Neutrophil (primary cell): ENCODE measurements around the gene NUTM2G.
"Not testable (repeated sequence)": the region's sequence is repeated elsewhere in the genome, so short reads cannot be mapped to it uniquely, and the experiment has no call there.

ENCODE experiments used
- H3K27ac ChIP-seq: fragments of 200-600 bp; sonication (generic); 2 replicates; pipeline ENCODE4 v1.5.1; 2016; ENCODE audit warnings: mild to moderate bottlenecking, moderate library complexity
- H3K27me3 ChIP-seq: fragments of 200-600 bp; sonication (generic); 2 replicates; pipeline ENCODE4 v1.6.0; 2016; ENCODE audit warnings: mild to moderate bottlenecking
- H3K36me3 ChIP-seq: fragments of 200-600 bp; sonication (generic); 2 replicates; pipeline ENCODE4 v1.5.1; 2017
- H3K4me1 ChIP-seq, 2 experiments: fragments of 200-600 bp in 1 of 2; sonication (generic) in 1 of 2; 1 replicate in 1 of 2; 2 replicates in 1 of 2; pipeline versions ENCODE4 v1.5.1 to v1.6.1; 2013 to 2016; ENCODE audit warnings: low read depth in 1 of 2, low read length in 1 of 2, mild to moderate bottlenecking in 1 of 2, moderate library complexity in 1 of 2; ENCODE audit not compliant: control insufficient read depth in 1 of 2, insufficient read depth in 1 of 2
- H3K4me3 ChIP-seq, 2 experiments: fragments of 200-600 bp in 1 of 2; sonication (generic) in 1 of 2; 1 replicate in 1 of 2; 2 replicates in 1 of 2; pipeline ENCODE4 v1.5.1; 2013 to 2016; ENCODE audit warnings: low read depth in 1 of 2, low read length in 1 of 2, mild to moderate bottlenecking in 1 of 2, moderate library complexity in 1 of 2
- H3K9me3 ChIP-seq: fragments of 200-600 bp; sonication (generic); 2 replicates; pipeline ENCODE4 v1.5.1; 2016

The NUTM2G gene

DNA sequence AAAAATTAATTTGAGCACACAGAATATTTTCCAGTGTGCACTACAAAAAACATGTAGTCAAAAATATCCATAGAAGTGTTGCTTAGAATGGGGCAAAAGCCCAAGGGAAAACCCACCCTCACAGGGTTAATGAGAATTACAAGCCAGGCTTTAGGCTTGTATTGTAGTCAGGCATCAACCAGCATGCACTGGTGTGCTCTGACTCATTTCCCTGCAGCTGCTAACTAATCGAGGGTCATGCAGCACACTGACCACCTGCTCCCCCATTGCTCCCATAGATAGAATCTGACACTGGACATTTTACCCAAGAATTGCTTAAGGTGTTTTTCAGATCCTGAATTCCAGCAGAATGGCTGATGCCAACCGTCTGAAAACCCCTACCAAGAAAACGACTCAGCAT lies 20.2 kb upstream of the NUTM2G start:
- H3K4me1 ChIP-seq: peaks cover 16 to 19% of the 10 kb centered on the region in 2 experiments
- not testable (repeated sequence) for H3K36me3 ChIP-seq, H3K27me3 ChIP-seq, H3K4me3 ChIP-seq, H3K9me3 ChIP-seq
- peak overlapping the region; percentile 24 for H3K27ac ChIP-seq

DNA sequence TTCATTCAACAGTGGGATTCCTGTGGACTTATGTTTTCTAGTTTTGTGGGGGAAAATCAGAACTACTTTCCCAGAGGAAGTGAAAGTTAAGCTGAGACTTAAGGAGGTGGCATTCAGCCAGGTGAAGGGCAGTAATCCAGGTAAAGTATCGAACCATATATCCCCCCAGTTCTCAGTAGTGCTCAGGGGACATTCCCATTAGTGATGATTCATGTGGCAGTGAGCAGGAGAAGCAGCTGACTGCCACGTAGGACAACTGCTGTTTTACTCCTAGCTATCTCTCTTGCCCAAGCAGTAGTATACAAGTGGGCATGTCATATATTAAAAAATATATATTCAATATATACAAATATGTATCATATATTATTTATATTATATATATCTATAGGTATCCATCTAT lies 13.1 kb upstream of the NUTM2G start:
- H3K9me3 ChIP-seq, H3K27ac ChIP-seq, H3K4me1 ChIP-seq, H3K36me3 ChIP-seq, H3K27me3 ChIP-seq, H3K4me3 ChIP-seq: not testable (repeated sequence)

DNA sequence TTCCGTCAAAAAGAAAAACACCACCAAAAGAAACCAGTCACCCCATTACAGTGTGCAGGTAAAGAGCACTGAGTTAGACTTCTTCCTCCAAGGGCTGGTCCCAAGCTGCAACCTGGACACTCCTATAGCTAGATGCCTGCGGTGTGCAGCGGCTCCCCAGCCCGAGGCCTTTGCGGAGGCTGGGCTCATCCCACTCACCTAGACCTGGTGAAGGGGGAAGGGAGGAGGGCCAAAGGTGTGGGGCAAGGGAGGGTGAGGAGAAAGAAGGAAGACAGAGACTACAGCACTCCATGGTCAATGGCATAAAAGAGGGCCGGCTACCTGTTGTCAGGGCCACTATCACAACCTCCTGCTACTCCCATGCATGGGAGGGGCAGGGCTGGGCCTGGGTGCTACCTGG lies 12.1 kb upstream of the NUTM2G start:
- not testable (repeated sequence) for H3K4me3 ChIP-seq, H3K27ac ChIP-seq, H3K9me3 ChIP-seq, H3K27me3 ChIP-seq, H3K4me1 ChIP-seq, H3K36me3 ChIP-seq

DNA sequence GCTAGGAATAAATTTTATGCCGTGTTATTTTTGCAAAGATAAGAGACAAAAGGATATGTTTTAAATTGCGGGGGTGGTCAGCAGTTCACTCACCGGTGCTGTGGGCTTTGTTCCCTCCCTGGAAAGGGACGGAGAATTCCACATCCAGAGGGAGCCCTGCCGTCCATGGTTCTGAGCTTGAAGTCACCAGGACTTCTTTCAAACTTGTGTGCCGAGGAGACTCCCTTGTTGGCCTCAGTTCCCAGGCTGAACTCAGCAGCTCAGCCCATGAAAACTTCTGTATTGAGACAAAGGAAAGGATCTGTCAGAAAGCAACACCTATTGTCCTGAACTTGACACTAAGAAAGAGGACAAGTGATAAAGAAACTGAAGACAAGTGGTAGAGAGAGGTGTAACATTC lies 10.1 kb upstream of the NUTM2G start:
- not testable (repeated sequence) for H3K27me3 ChIP-seq, H3K4me3 ChIP-seq, H3K27ac ChIP-seq, H3K36me3 ChIP-seq, H3K4me1 ChIP-seq, H3K9me3 ChIP-seq

DNA sequence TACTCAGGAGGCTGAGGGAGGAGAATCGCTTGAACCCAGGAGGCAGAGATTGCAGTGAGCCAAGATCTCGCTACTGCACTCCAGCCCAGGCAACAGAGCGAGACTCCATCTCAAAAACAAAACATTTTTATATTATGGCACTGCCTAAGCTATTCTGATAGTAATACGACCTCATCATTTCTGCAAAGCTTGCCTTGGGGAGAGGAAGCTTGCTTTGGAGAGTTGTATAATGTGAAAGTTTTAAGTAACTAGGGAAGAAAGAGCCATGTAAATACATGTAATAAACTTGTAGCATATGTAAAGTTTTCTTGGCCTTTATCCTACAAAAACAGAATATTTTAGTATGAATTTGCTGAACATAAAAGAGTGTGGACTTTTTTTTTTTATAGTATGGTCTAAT lies 7.8 kb upstream of the NUTM2G start:
- not testable (repeated sequence) for H3K27ac ChIP-seq, H3K36me3 ChIP-seq, H3K4me1 ChIP-seq, H3K27me3 ChIP-seq, H3K9me3 ChIP-seq, H3K4me3 ChIP-seq

DNA sequence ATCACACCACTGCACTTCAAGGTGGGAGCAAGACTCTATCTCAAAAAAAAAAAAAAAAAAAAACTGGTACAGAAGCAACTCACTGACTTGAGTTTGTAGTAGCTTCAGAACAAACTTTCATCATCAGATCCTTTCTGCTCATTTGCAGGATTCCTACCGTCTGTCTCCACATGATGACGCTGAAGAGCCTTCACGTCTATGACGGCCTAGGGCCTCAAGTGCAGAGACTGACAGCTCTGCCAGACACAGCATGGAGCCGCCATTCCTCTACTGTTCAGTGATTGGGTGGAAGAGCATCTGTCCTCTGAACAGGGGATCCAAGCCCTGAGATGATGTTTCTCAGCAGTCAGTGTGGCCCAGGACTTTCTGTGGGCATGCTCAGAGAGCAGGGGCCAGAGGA lies 3.1 kb upstream of the NUTM2G start:
- not testable (repeated sequence) for H3K4me3 ChIP-seq, H3K27ac ChIP-seq, H3K36me3 ChIP-seq, H3K9me3 ChIP-seq, H3K27me3 ChIP-seq
- peaks cover 3 to 17% of the 10 kb centered on the region in 2 experiments for H3K4me1 ChIP-seq

DNA sequence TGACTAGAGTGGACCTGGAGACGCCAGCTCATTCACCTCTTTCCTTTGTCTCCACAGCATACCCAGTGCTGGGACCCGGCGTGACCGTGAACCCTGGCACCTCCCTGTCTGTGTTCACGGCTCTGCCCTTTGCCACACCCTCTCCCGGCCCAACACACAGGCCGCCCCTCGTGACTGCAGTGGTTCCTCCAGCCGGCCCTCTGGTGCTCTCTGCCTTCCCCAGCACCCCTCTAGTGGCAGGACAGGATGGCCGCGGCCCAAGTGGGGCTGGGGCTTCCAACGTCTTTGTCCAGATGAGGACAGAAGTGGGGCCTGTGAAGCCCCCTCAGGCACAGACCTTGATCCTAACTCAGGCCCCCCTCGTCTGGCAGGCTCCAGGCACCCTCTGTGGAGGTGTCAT lies 3.0 kb downstream of the NUTM2G start:
- not testable (repeated sequence) for H3K27me3 ChIP-seq, H3K36me3 ChIP-seq, H3K9me3 ChIP-seq, H3K4me3 ChIP-seq, H3K4me1 ChIP-seq
- H3K27ac ChIP-seq: peak overlapping the region; percentile 53

DNA sequence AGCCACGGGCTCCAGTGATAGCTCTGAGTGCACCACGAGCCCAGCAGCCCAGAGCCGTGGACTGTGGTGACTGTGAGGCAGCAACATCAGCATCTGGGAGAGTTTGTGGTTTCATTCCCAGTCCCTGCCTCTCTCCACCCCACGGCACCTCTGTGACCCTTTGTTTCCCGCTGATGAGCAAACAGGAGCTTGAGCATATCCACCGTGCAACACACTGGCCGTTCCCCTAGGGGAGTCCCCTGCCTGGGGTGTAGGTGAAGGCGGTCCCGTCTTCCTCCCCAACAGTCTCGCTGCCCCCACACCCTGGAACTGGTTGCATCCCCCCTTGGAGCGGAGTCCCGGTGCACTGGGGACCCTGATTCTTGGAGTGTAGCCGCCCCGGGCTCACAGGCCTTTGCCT lies 5.5 kb downstream of the NUTM2G start:
- H3K36me3 ChIP-seq, H3K9me3 ChIP-seq, H3K27me3 ChIP-seq, H3K4me1 ChIP-seq, H3K27ac ChIP-seq, H3K4me3 ChIP-seq: not testable (repeated sequence)

DNA sequence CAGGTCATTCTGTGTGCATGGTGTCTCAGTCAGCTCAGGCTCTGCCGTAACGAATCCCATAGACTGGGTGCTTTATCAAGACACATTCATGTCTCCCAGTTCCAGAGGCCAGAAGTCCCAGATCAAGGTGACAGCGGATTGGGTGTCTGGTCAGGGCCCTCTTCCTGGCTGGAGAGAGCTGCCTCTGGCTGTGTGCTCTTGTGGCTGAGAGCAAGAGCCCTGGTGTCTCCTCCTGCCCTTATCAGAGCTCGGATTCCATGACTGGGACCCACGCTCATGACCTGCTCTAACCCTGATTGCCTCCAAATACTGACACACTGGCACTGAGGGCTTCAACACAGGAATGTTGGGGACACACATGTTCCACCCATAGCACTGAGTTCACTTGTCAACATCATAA lies 6.1 kb downstream of the NUTM2G start:
- H3K36me3 ChIP-seq, H3K4me3 ChIP-seq, H3K27ac ChIP-seq, H3K27me3 ChIP-seq, H3K4me1 ChIP-seq, H3K9me3 ChIP-seq: not testable (repeated sequence)

DNA sequence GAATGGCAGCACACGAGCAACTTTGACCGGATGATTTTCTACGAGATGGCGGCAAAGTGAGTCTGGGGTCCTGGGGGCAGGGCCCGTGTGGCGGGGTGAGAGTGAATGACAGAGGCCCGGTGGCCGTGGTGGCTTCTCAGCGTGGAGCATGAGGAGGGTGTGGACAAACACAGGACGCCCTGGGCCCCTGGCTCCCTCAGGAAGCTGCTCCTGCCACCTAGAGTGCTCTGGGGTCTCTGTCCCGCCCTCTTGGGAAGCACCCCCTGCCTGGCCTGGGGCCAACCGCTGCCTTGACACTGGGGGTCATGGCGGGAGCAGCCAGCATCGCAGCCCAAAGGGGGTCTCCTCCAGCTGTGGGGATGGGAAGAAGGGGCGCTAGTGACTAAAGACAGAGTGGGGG lies 6.8 kb downstream of the NUTM2G start:
- not testable (repeated sequence) for H3K4me1 ChIP-seq, H3K27ac ChIP-seq, H3K9me3 ChIP-seq, H3K36me3 ChIP-seq, H3K27me3 ChIP-seq, H3K4me3 ChIP-seq

DNA sequence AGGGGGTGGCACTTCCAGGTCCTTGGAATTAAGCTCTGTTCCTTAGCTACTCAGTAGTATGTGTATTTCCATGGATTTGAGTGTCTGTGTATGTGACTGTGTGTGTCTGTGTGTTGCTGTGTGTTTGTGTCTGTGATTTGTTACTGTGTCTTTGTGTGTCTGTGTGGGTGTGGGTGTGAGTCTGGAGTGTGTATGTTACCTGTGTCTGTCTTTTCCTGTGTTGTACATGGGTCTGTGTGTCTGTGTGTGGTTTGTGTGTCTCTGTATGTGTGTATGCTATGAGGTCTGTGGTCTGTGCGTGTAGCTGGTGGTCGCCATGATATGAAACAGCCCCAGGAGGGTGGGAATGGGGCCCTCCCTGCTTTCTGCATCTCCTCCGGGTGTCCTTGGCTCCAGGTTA lies 8.8 kb downstream of the NUTM2G start:
- H3K9me3 ChIP-seq, H3K27me3 ChIP-seq, H3K4me3 ChIP-seq, H3K27ac ChIP-seq, H3K36me3 ChIP-seq, H3K4me1 ChIP-seq: not testable (repeated sequence)

DNA sequence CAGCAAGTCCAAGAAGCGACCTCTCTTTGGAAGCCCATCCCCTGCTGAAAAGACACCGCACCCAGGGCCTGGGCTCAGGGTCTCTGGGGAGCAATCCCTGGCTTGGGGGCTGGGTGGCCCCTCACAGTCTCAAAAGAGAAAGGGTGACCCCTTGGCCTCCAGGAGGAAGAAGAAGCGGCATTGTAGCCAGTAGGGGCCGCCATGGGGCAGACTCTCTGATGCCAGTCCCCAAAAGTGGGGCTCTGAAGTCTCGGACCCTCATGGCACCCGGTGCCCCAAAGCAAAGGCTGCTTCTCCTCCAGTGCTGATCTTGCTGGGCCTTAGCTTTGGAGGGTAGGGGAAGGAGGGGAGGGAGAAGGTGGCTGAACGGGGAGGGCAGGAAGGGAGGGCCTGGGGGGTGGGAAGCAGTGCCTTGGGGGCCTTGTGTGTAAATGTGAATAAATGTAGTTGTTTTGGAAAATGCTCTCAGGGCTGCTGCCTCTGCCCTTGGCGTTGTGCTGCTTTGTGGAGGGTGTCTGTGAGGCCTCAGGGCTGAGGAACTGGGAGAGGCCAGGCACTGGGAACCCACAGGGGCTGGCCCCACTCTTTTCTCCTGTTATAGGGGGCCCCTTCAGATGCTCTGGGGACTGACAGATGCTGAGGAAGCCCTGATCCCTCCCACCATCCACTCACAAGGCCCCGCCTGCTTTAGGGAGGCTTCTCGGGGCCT lies 10.5 kb downstream of the NUTM2G start:
- H3K36me3 ChIP-seq, H3K27me3 ChIP-seq, H3K27ac ChIP-seq, H3K9me3 ChIP-seq, H3K4me1 ChIP-seq, H3K4me3 ChIP-seq: not testable (repeated sequence)

DNA sequence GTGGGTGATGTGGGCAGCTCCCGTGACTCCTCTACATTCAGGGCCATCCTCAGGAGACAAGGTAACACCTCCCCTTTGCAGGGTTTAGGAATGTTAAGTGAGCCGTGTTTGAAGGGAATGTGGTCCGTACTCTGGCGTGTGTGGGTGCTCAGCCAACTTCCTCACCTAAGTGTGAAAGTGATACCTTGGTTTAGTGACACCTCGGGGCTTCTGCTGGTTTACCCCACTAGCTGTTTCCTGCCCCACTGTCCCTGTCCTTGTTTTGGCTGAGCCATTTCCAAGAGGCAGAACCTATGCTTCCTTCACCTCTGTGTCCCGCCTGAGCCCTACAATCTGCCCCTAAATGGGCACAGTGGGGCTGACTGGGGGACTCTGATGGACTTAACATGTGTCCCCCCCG lies 12.3 kb downstream of the NUTM2G start:
- not testable (repeated sequence) for H3K4me1 ChIP-seq, H3K27ac ChIP-seq, H3K36me3 ChIP-seq, H3K9me3 ChIP-seq, H3K4me3 ChIP-seq, H3K27me3 ChIP-seq

DNA sequence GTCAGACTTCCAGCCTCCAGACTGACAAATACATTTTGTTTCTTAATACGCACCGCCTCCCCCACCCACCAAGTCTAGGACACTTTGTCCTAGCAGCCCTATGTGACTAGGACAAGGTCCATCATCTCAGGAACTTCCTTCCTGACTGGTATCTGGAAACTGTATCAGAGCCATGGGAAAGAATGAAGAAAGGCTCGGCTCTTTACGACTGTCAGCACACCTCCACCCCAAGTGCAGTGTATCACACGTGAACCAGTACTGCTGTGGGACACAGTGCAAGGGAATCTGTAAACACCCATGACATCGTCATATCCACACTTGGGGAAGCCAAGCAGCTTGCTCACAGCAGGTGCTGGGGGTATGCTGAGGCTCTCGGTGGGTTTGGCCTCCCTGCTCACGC lies 13.0 kb downstream of the NUTM2G start:
- not testable (repeated sequence) for H3K9me3 ChIP-seq, H3K27me3 ChIP-seq, H3K27ac ChIP-seq, H3K4me3 ChIP-seq, H3K4me1 ChIP-seq, H3K36me3 ChIP-seq

DNA sequence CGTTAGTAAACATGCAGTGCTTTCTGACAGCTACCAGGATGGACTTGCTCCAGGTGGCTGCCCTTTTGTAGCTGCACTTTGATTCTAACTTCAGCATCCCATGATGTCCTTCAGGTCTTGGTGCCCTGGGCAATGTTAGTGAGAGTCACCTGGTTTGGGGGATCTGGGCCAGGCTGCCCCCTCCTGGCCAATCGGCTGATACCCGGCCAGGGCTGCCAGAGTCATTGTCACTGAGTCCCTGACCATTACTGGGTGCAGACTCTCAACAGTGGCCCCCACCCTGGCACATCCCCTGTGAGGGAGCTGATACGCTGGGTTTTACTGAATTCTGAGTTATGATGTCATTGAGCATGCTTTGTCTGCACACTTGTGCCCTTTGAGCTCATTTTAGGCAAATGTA lies 13.5 kb downstream of the NUTM2G start:
- not testable (repeated sequence) for H3K9me3 ChIP-seq, H3K36me3 ChIP-seq, H3K4me3 ChIP-seq, H3K27ac ChIP-seq, H3K27me3 ChIP-seq, H3K4me1 ChIP-seq
